ENCODE data around the gene PPP1R3D. TPM values are rescaled to one million over a fixed set of nuclear protein-coding genes. Genes with fewer than 3 reads are reported as not detected.
A peak's percentile ranks its signal among the peaks of the same experiment; 100 is the strongest.

PPP1R3D gene
- total RNA-seq, 1 donor from 2014 or later: 6.4 TPM

GRCh38 chr20:59955131-59955796, 15.2 kb upstream of the PPP1R3D start:
- no peaks in the 10 kb centered on the region for H3K27me3 Mint-ChIP-seq
- H3K9me3 Mint-ChIP-seq: no peaks in the 10 kb centered on the region
- H3K36me3 Mint-ChIP-seq: no peaks in the 10 kb centered on the region
- H3K27ac Mint-ChIP-seq: no peak overlapping the region
- H3K4me1 Mint-ChIP-seq (ENCODE audit: unreplicated experiment): peaks cover 21% of the 10 kb centered on the region
- TF ChIP-seq, protein P1, sequence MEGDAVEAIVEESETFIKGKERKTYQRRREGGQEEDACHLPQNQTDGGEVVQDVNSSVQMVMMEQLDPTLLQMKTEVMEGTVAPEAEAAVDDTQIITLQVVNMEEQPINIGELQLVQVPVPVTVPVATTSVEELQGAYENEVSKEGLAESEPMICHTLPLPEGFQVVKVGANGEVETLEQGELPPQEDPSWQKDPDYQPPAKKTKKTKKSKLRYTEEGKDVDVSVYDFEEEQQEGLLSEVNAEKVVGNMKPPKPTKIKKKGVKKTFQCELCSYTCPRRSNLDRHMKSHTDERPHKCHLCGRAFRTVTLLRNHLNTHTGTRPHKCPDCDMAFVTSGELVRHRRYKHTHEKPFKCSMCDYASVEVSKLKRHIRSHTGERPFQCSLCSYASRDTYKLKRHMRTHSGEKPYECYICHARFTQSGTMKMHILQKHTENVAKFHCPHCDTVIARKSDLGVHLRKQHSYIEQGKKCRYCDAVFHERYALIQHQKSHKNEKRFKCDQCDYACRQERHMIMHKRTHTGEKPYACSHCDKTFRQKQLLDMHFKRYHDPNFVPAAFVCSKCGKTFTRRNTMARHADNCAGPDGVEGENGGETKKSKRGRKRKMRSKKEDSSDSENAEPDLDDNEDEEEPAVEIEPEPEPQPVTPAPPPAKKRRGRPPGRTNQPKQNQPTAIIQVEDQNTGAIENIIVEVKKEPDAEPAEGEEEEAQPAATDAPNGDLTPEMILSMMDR (conservative IDR thresholded peaks at IDR 0.05): peak; percentile 62
- no peak overlapping the region for H3K4me3 Mint-ChIP-seq
- DNase-seq (ENCODE audit: extremely low spot score, unreplicated experiment): no peak

GRCh38 chr20:59954718-59955117, 14.6 kb upstream of the PPP1R3D start:
- Mint-ChIP-seq H3K9me3 (no peaks in the 10 kb centered on the region), H3K36me3 (no peaks in the 10 kb centered on the region), H3K4me1 (ENCODE audit: unreplicated experiment) (peaks cover 21% of the 10 kb centered on the region), H3K27ac (no peak overlapping the region), H3K4me3 (no peak overlapping the region), H3K27me3 (no peaks in the 10 kb centered on the region)
- DNase-seq (ENCODE audit: extremely low spot score, unreplicated experiment): no peak
- TF ChIP-seq, protein P1 (conservative IDR thresholded peaks at IDR 0.05): no peak

- TF ChIP-seq, protein P1 (conservative IDR thresholded peaks at IDR 0.05): no peak
- Mint-ChIP-seq H3K9me3 (no peaks in the 10 kb centered on the region), H3K4me1 (ENCODE audit: unreplicated experiment) (peaks cover 28% of the 10 kb centered on the region), H3K4me3 (no peak overlapping the region), H3K27me3 (no peaks in the 10 kb centered on the region), H3K27ac (no peak overlapping the region), H3K36me3 (no peaks in the 10 kb centered on the region)
- no peak for DNase-seq (ENCODE audit: extremely low spot score, unreplicated experiment)
These were observed 9.8 kb upstream of the PPP1R3D start for GRCh38 chr20:59949911-59950310.

GRCh38 chr20:59948828-59949720, 9.0 kb upstream of the PPP1R3D start:
- Mint-ChIP-seq H3K27me3 (no peaks in the 10 kb centered on the region), H3K27ac (peak overlapping the region; percentile 50), H3K36me3 (no peaks in the 10 kb centered on the region), H3K4me3 (peak overlapping the region; percentile 18), H3K4me1 (ENCODE audit: unreplicated experiment) (peaks cover 31% of the 10 kb centered on the region), H3K9me3 (no peaks in the 10 kb centered on the region)
- no peak for DNase-seq (ENCODE audit: extremely low spot score, unreplicated experiment)
- TF ChIP-seq, protein P1 (conservative IDR thresholded peaks at IDR 0.05): peak; percentile 83

DNA sequence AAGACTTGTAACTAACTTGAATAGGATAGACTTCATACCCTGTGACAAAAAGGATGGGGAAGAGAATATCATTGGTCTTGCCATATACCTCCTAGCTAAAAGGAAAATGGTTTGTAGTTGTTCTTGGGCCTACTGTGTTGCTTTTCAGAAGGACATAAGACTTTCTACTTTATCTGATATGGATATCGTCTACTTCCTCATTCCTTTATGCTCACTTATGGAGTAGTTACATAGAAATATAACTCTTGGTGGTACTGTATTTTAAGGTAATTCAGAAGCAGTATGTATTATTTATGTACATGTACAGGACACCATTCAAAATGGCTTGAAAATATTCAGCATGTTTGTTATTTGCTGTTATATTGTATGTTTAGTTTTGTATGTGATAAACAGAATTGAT, 8.1 kb upstream of the PPP1R3D start:
- Mint-ChIP-seq H3K9me3 (no peaks in the 10 kb centered on the region), H3K4me1 (ENCODE audit: unreplicated experiment) (peaks cover 31% of the 10 kb centered on the region)
- TF ChIP-seq, protein P1 (conservative IDR thresholded peaks at IDR 0.05): no peak

More for the DNA sequence above, 8.1 kb upstream of the PPP1R3D start:
- Mint-ChIP-seq H3K36me3 (no peaks in the 10 kb centered on the region), H3K27ac (peak overlapping the region; percentile 50), H3K4me3 (no peak overlapping the region), H3K27me3 (no peaks in the 10 kb centered on the region)
- DNase-seq (ENCODE audit: extremely low spot score, unreplicated experiment): no peak

Data from type B pancreatic cell (in vitro differentiated cells).